GM13976 (cell line): ENCODE data around the gene EXPH5.
"Not testable (repeated sequence)": the region's sequence is repeated elsewhere in the genome, so short reads cannot be mapped to it uniquely, and the experiment has no call there.

Experiments
- DNase-seq: peaks from one replicate; pipeline ENCODE4 v3.0.0; 2012; ENCODE audit warnings: low spot score
- in situ Hi-C: fragments of 300-500 bp; cut with MboI; formaldehyde crosslinking; loops from one replicate; pipeline ENCODE4 v1.12.0; 2022; ENCODE audit warnings: low sequenced_read_pairs, mixed read lengths, inconsistent platforms; ENCODE audit not compliant: unreplicated experiment
- TF ChIP-seq, protein P1 (sequence below): IDR thresholded peaks from 2 replicates; pipeline ENCODE4 v1.5.1; 2012; ENCODE audit warnings: borderline replicate concordance, mild to moderate bottlenecking; ENCODE audit not compliant: insufficient read depth; ENCODE audit errors: extremely low read depth, missing control alignments, control extremely low read depth

The EXPH5 gene

DNA sequence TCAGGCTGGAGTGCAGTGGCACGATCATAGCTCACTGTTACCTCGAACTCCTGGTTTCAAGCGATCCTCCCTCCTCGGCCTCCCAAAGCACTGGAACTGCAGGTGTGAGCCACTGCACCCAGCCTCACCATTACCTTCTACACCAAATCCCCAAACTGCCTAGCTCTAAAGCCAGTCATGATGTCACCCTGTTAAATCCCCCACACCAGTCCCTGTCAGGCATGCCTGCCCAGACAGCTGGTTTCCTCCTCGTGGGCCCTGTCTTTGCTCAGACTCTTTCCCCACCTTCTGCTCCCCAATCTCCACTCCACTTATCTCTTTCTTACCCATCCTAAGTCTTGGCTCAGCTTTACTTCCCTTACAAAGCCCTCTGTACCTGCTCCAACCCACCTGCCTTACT is 12.5 kb upstream of the EXPH5 start:
- in situ Hi-C loops, result no loop called here
- TF ChIP-seq, protein P1, sequence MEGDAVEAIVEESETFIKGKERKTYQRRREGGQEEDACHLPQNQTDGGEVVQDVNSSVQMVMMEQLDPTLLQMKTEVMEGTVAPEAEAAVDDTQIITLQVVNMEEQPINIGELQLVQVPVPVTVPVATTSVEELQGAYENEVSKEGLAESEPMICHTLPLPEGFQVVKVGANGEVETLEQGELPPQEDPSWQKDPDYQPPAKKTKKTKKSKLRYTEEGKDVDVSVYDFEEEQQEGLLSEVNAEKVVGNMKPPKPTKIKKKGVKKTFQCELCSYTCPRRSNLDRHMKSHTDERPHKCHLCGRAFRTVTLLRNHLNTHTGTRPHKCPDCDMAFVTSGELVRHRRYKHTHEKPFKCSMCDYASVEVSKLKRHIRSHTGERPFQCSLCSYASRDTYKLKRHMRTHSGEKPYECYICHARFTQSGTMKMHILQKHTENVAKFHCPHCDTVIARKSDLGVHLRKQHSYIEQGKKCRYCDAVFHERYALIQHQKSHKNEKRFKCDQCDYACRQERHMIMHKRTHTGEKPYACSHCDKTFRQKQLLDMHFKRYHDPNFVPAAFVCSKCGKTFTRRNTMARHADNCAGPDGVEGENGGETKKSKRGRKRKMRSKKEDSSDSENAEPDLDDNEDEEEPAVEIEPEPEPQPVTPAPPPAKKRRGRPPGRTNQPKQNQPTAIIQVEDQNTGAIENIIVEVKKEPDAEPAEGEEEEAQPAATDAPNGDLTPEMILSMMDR, result no peak
- no peak for DNase-seq

DNA sequence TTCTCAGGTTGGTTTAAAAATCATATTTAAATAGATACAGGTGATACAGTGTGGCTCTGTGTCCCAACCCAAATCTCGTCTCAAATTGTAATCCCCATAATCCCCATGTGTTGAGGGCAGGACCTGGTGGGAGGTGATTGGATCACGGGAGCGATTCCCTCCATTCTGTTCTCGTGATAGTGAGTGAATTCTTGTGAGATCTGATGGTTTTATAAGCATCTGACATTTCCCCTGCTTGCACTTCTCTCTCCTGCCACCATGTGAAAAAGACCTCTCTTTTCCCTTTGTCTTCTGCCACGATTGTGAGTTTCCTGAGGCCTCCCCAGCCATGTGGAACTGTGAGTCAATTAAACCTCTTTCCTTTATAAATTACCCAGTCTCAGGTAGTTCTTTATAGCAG is 9.2 kb upstream of the EXPH5 start:
- in situ Hi-C loops, DNase-seq: not testable (repeated sequence)

- DNase-seq, result no peak
- TF ChIP-seq, protein P1, result no peak
- in situ Hi-C loops, result no loop called here
Observed at GRCh38 chr11:108601150-108601549, 7.6 kb upstream of the EXPH5 start.

- no peak for DNase-seq
- TF ChIP-seq, protein P1, result no peak
- in situ Hi-C loops, result no loop called here
Observed at GRCh38 chr11:108599978-108600377, 6.4 kb upstream of the EXPH5 start.

DNA sequence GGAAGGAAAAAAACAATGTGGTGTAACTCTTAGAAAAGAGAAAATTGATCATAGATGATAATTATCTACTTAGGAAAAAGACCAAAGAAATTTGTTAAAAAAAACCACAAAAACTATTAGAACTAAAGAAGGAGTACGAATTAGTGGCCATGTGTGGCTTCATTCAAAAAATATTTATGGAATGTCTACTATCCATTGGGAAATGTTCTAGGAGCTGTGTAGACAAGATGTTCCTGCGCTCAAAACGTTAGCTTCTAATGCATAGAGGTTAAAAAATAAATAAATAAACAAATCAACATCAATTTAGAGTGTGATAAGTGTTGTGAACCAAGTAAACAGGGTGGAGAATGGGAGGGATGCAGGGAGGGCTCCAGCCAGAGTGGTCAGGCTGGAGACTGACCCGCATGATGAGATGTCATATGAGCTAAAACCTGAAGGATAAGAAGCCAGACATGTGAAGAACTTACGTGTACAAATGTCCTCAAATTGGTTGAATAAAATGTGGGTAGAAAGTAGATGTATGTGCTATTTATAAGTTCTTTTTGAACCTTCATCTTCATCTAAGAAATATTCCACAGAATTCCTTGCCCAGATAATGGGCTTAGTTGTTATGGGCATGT is 4.3 kb upstream of the EXPH5 start:
- in situ Hi-C loops, result no loop called here
- TF ChIP-seq, protein P1, result no peak
- DNase-seq, result no peak

- in situ Hi-C loops, result no loop called here
- no peak for DNase-seq
- TF ChIP-seq, protein P1, result no peak
Observed at GRCh38 chr11:108596701-108597100, 3.1 kb upstream of the EXPH5 start.

- in situ Hi-C loops, result no loop called here
- TF ChIP-seq, protein P1, result no peak
- no peak for DNase-seq
Observed at GRCh38 chr11:108593923-108594434, 411 bp upstream of the EXPH5 start.
